A673 (cell line): ENCODE results near the gene OAS1. TPM values are rescaled to one million over a fixed set of nuclear protein-coding genes. Genes with fewer than 3 reads are reported as not detected.

Experiments
- BruUV-seq: library from RNA; stranded (reverse); fragments of 400-500 nt; replicated peaks from 2 replicates; lab custom pipeline; 2021; lab: Mats Ljungman, UMichigan
- CTCF ChIA-PET: fragments of 300-600 bp; sonication (Branson Sonifier 250); formaldehyde crosslinking; loops from one replicate; lab custom pipeline; 2022; ENCODE audit warnings: antibody characterized with exemption; lab: Charles Lee
- POLR2A ChIA-PET: fragments of 300-600 bp; sonication (Branson Sonifier 250); formaldehyde crosslinking; loops from one replicate; lab custom pipeline; 2022; ENCODE audit warnings: antibody characterized with exemption; ENCODE audit not compliant: low non-redundant PET; lab: Charles Lee
- DNase-seq: peaks from one replicate; pipeline ENCODE4 v3.0.0-alpha.2; 2015; ENCODE audit warnings: low spot score
- H3K27ac ChIP-seq: fragments of 200-600 bp; sonication (generic); 2 replicates; pipeline ENCODE4 v1.5.1; 2016; ENCODE audit warnings: mixed run types, low read depth, mild to moderate bottlenecking, mixed read lengths, antibody characterized with exemption, low read length; ENCODE audit not compliant: poor library complexity, severe bottlenecking
- H3K27me3 ChIP-seq: fragments of 200-600 bp; sonication (generic); replicated peaks from 2 replicates; pipeline ENCODE4 v1.6.1; 2017; ENCODE audit warnings: mixed run types, low read depth, mild to moderate bottlenecking, mixed read lengths, antibody characterized with exemption, low read length; ENCODE audit not compliant: insufficient read depth, poor library complexity
- H3K36me3 ChIP-seq: fragments of 200-600 bp; sonication (generic); 2 replicates; pipeline ENCODE4 v1.6.1; 2016; ENCODE audit warnings: mixed run types, mild to moderate bottlenecking, mixed read lengths, antibody characterized with exemption, low read length; ENCODE audit not compliant: insufficient read depth, poor library complexity, severe bottlenecking
- H3K4me1 ChIP-seq: fragments of 200-600 bp; sonication (generic); 2 replicates; pipeline ENCODE4 v1.6.1; 2017; ENCODE audit warnings: mixed run types, mild to moderate bottlenecking, mixed read lengths, antibody characterized with exemption, low read length; ENCODE audit not compliant: insufficient read depth, poor library complexity, severe bottlenecking
- H3K4me3 ChIP-seq: fragments of 200-600 bp; sonication (generic); 2 replicates; pipeline ENCODE4 v1.5.1; 2016; ENCODE audit warnings: low read depth, mixed run types, mild to moderate bottlenecking, mixed read lengths, low read length; ENCODE audit not compliant: poor library complexity, severe bottlenecking
- H3K9me3 ChIP-seq: fragments of 200-600 bp; sonication (generic); 2 replicates; pipeline ENCODE4 v1.6.1; 2016; ENCODE audit warnings: mixed run types, low read depth, mild to moderate bottlenecking, mixed read lengths, antibody characterized with exemption, low read length; ENCODE audit not compliant: poor library complexity, severe bottlenecking
- CTCF ChIP-seq: fragments of 300-800, 200-600 bp; sonication (generic); conservative IDR thresholded peaks from 2 replicates; pipeline ENCODE4 v1.5.1; 2017; ENCODE audit warnings: low read depth, mild to moderate bottlenecking, antibody characterized with exemption, low read length, moderate library complexity, mixed read lengths
- EZH2 ChIP-seq: fragments of 200-600 bp; sonication (generic); IDR thresholded peaks from 2 replicates; pipeline ENCODE4 v1.6.1; 2017; ENCODE audit warnings: borderline replicate concordance, low read depth, mild to moderate bottlenecking, mixed read lengths, antibody characterized with exemption, low read length; ENCODE audit not compliant: poor library complexity, severe bottlenecking
- intact Hi-C: fragments of 100-400 bp; cut with micrococcal nuclease; formaldehyde crosslinking; loops from one replicate; pipeline ENCODE4 v1.10.0; 2022; ENCODE audit not compliant: unreplicated experiment
- total RNA-seq: library from RNA; stranded (reverse); gene quantifications from 2 replicates; pipeline ENCODE4 v1.2.3, GENCODE V29; 2021

Gene OAS1
- total RNA-seq, 1 experiment from 2014 or later = 12.4 TPM

- TF ChIP-seq CTCF = peak; percentile 28; the same call in 1 of the 2 replicates
- no peak for TF ChIP-seq EZH2
- no TSS peak for BruUV-seq
- Histone ChIP-seq H3K36me3 (no peaks in the 10 kb centered on the region), H3K9me3 (no peaks in the 10 kb centered on the region), H3K4me3 (no peak overlapping the region), H3K27ac (no peak overlapping the region), H3K4me1 (no peaks in the 10 kb centered on the region), H3K27me3 (no peaks in the 10 kb centered on the region)
- DNase-seq = no peak
- POLR2A ChIA-PET = no interaction called here
- CTCF ChIA-PET = no interaction called here
- intact Hi-C loops = no loop called here
Measured at GRCh38 chr12:112928978-112929377, 22.2 kb downstream of the OAS1 start.

GRCh38 chr12:112929715-112930114 lies 23.0 kb downstream of the OAS1 start:
- no TSS peak for BruUV-seq
- ChIA-PET POLR2A (no interaction called here), CTCF (no interaction called here)
- Histone ChIP-seq H3K27ac (no peak overlapping the region), H3K27me3 (no peaks in the 10 kb centered on the region), H3K4me3 (no peak overlapping the region), H3K9me3 (no peaks in the 10 kb centered on the region), H3K36me3 (no peaks in the 10 kb centered on the region), H3K4me1 (no peaks in the 10 kb centered on the region)
- TF ChIP-seq CTCF (no peak), EZH2 (no peak)
- intact Hi-C loops = no loop called here
- DNase-seq = no peak

- no peak overlapping the region for H3K27ac ChIP-seq
- POLR2A ChIA-PET = no interaction called here
- no peaks in the 10 kb centered on the region for H3K9me3 ChIP-seq
- CTCF ChIA-PET = no interaction called here
- no TSS peak for BruUV-seq
- H3K27me3 ChIP-seq = no peaks in the 10 kb centered on the region
- no peaks in the 10 kb centered on the region for H3K36me3 ChIP-seq
- intact Hi-C loops = no loop called here
- no peaks in the 10 kb centered on the region for H3K4me1 ChIP-seq
- no peak overlapping the region for H3K4me3 ChIP-seq
- no peak for DNase-seq
- no peak for TF ChIP-seq CTCF
- no peak for TF ChIP-seq EZH2
Measured at GRCh38 chr12:112930350-112930749, 23.6 kb downstream of the OAS1 start.
